CD4-positive, alpha-beta T cell (primary cell): ENCODE results near the gene TUBGCP4. TPM values are rescaled to one million over a fixed set of nuclear protein-coding genes. Genes with fewer than 3 reads are reported as not detected.

ENCODE experiments used
- ATAC-seq: fragments of 200-7000 bp; cut with Tn5 transposase; one replicate; pipeline ENCODE4 v1.10.0; 2022; ENCODE audit warnings: mild to moderate bottlenecking; ENCODE audit not compliant: poor library complexity
- CTCF ChIA-PET: fragments of 350-600 bp; sonication (Branson Sonifier 250); formaldehyde crosslinking; loops from one replicate; lab custom pipeline; 2021; ENCODE audit warnings: antibody characterized with exemption, inconsistent platforms; lab: Charles Lee
- POLR2A ChIA-PET: fragments of 350-600 bp; sonication (Branson Sonifier 250); formaldehyde crosslinking; loops from one replicate; lab custom pipeline; 2021; ENCODE audit warnings: antibody characterized with exemption, inconsistent platforms; lab: Charles Lee
- DNase-seq, 14 experiments: peaks; one replicate each; pipeline ENCODE4 v3.0.0-alpha.2; 2013 to 2020; ENCODE audit warnings: mixed read lengths in 2 of 14
- H3K27ac ChIP-seq, 2 donors: one replicate each; pipeline versions ENCODE4 v1.5.1 to v1.7.0; 2013; ENCODE audit warnings: low read length in 2 of 2, low read depth in 1 of 2, mild to moderate bottlenecking in 1 of 2
- H3K27me3 ChIP-seq, 2 experiments: 1 replicate in 1 of 2; 2 replicates in 1 of 2; pipeline versions ENCODE4 v1.6.1 to v1.7.0; 2013; ENCODE audit warnings: low read length in 2 of 2, control low read depth in 1 of 2, mild to moderate bottlenecking in 1 of 2, moderate library complexity in 1 of 2; ENCODE audit not compliant: insufficient read depth in 2 of 2, control insufficient read depth in 1 of 2
- H3K36me3 ChIP-seq: one replicate; pipeline ENCODE4 v1.6.1; 2013; ENCODE audit warnings: low read length, control low read depth; ENCODE audit not compliant: insufficient read depth
- H3K4me1 ChIP-seq: one replicate; pipeline ENCODE4 v1.6.1; 2013; ENCODE audit warnings: low read length, control low read depth; ENCODE audit not compliant: insufficient read depth
- H3K4me3 ChIP-seq: one replicate; pipeline ENCODE4 v1.5.1; 2013; ENCODE audit warnings: mild to moderate bottlenecking, low read length, moderate library complexity
- H3K9me3 ChIP-seq, 2 experiments: 1 replicate in 1 of 2; 2 replicates in 1 of 2; pipeline versions ENCODE4 v1.6.1 to v1.7.0; 2013; ENCODE audit warnings: low read length in 2 of 2, mild to moderate bottlenecking in 2 of 2, control low read depth in 1 of 2, moderate library complexity in 1 of 2; ENCODE audit not compliant: control insufficient read depth in 1 of 2, insufficient read depth in 1 of 2
- H3K27ac Mint-ChIP-seq: one replicate; pipeline ENCODE4 v1.8.0; 2020; ENCODE audit warnings: mixed read lengths
- H3K27me3 Mint-ChIP-seq: one replicate; pipeline ENCODE4 v1.8.0; 2021; ENCODE audit warnings: mixed read lengths
- H3K36me3 Mint-ChIP-seq: one replicate; pipeline ENCODE4 v1.8.0; 2021; ENCODE audit warnings: low read depth, mixed read lengths
- H3K4me1 Mint-ChIP-seq: one replicate; pipeline ENCODE4 v1.8.0; 2021; ENCODE audit warnings: low read depth, mixed read lengths
- H3K4me3 Mint-ChIP-seq: one replicate; pipeline ENCODE4 v1.8.0; 2020; ENCODE audit warnings: mild to moderate bottlenecking, mixed read lengths
- H3K9me3 Mint-ChIP-seq: one replicate; pipeline ENCODE4 v1.8.0; 2020; ENCODE audit warnings: mixed read lengths
- intact Hi-C, 2 experiments: fragments of 100-400 bp; cut with DNase I in 1 of 2; cut with micrococcal nuclease in 1 of 2; formaldehyde crosslinking; loops; one replicate each; pipeline versions ENCODE4 v1.15.1 to v1.9.0; 2023 to 2025; cut with DNase I, micrococcal nuclease
- total RNA-seq, 174 experiments: library from RNA in 2 of 174; stranded (reverse) in 2 of 174; gene quantifications; one replicate each; pipeline ENCODE4 v1.2.3 and lab custom pipeline; 2021 to 2026
- TF ChIP-seq, protein P1 (sequence below): fragments of 200-600 bp; IDR thresholded peaks from one replicate; pipeline ENCODE4 v1.8.0; 2022; ENCODE audit warnings: antibody characterized with exemption, mild to moderate bottlenecking

The TUBGCP4 gene
- total RNA-seq, 2 experiments from 2014 or later: 4.1 to 5.9 TPM

- POLR2A ChIA-PET: no interaction called here
- no peak overlapping the region for H3K27ac ChIP-seq
- Mint-ChIP-seq H3K4me1 (no peaks in the 10 kb centered on the region), H3K4me3 (no peak overlapping the region), H3K27ac (no peak overlapping the region), H3K27me3 (no peaks in the 10 kb centered on the region), H3K36me3 (peaks cover 88% of the 10 kb centered on the region), H3K9me3 (no peaks in the 10 kb centered on the region)
- H3K4me3 ChIP-seq: no peak overlapping the region
- H3K36me3 ChIP-seq: peaks cover 51% of the 10 kb centered on the region
- CTCF ChIA-PET: no interaction called here
- ATAC-seq (no peak), DNase-seq (no peak)
- H3K9me3 ChIP-seq: no peaks in the 10 kb centered on the region
- H3K4me1 ChIP-seq: no peaks in the 10 kb centered on the region
- TF ChIP-seq, protein P1, sequence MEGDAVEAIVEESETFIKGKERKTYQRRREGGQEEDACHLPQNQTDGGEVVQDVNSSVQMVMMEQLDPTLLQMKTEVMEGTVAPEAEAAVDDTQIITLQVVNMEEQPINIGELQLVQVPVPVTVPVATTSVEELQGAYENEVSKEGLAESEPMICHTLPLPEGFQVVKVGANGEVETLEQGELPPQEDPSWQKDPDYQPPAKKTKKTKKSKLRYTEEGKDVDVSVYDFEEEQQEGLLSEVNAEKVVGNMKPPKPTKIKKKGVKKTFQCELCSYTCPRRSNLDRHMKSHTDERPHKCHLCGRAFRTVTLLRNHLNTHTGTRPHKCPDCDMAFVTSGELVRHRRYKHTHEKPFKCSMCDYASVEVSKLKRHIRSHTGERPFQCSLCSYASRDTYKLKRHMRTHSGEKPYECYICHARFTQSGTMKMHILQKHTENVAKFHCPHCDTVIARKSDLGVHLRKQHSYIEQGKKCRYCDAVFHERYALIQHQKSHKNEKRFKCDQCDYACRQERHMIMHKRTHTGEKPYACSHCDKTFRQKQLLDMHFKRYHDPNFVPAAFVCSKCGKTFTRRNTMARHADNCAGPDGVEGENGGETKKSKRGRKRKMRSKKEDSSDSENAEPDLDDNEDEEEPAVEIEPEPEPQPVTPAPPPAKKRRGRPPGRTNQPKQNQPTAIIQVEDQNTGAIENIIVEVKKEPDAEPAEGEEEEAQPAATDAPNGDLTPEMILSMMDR: no peak
- H3K27me3 ChIP-seq: no peaks in the 10 kb centered on the region
- intact Hi-C loops: no loop called here
Measured at GRCh38 chr15:43433165-43433564, 62.3 kb downstream of the TUBGCP4 start.

DNA sequence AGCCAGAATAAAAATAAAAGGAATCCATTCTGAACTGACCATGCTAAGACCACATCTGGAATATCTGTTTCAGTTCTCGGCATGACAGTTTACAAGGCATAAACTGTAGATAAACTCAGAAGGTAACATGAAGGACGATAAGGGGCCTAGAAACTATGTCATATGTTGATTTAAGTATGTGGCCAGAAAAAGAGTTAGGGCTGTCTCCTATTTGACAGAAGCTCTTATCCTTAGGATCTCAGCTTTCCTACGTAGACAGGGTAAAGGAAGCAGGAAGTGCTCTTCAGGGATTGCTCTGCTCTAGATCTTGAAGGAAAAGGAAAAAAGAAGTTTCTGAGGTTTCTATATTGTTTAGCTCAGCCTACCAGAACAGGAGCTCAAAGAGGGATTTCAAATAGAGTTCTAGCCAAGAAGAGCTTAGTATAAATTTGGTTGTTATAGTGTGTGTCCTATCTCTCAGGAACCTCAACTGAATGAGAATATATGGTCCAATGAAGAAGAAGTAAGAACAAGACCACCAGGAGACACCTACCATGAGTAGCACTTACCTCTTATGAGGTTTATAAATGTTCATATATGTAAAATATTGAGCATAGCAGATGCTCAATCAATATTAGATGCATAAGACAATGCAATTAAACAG is 62.9 kb downstream of the TUBGCP4 start:
- TF ChIP-seq, protein P1: no peak
- CTCF ChIA-PET: no interaction called here
- H3K36me3 Mint-ChIP-seq: peaks cover 91% of the 10 kb centered on the region
- Histone ChIP-seq H3K36me3 (peaks cover 48% of the 10 kb centered on the region), H3K27ac (no peak overlapping the region), H3K4me3 (no peak overlapping the region), H3K27me3 (no peaks in the 10 kb centered on the region), H3K4me1 (no peaks in the 10 kb centered on the region), H3K9me3 (no peaks in the 10 kb centered on the region)
- DNase-seq: no peak
- ATAC-seq: no peak
- H3K4me3 Mint-ChIP-seq: no peak overlapping the region
- no peaks in the 10 kb centered on the region for H3K4me1 Mint-ChIP-seq
- no peaks in the 10 kb centered on the region for H3K27me3 Mint-ChIP-seq
- intact Hi-C loops: no loop called here
- POLR2A ChIA-PET: interaction anchor here (0.5 kb wide), 1 partner anchor 1082 kb away, joined by 3 read pairs; no protein-coding TSS in a partner anchor
- H3K27ac Mint-ChIP-seq: no peak overlapping the region
- no peaks in the 10 kb centered on the region for H3K9me3 Mint-ChIP-seq

DNA sequence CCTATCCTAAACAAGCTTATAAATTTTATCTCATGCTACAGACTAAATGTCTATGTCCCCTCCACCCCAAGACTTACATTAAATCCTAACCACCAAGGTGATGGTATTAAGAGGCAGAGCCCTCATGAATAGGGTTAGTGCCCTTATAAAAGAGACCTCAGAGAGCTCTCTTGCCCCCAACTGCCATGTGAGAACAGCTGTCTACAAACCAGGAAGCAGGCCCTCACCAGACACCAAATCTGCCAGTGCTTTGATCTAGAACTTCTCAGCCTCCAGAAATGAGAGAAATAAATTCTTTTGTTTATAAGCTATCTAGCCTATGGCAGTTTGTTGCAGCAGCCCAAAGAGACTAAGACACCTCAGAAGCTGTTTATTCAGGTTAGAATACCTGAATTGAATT is 63.5 kb downstream of the TUBGCP4 start:
- intact Hi-C loops: no loop called here
- TF ChIP-seq, protein P1: no peak

More for the DNA sequence above, 63.5 kb downstream of the TUBGCP4 start:
- no peaks in the 10 kb centered on the region for H3K9me3 Mint-ChIP-seq
- H3K4me1 Mint-ChIP-seq: no peaks in the 10 kb centered on the region
- H3K4me3 Mint-ChIP-seq: no peak overlapping the region
- Histone ChIP-seq H3K9me3 (no peaks in the 10 kb centered on the region), H3K27me3 (no peaks in the 10 kb centered on the region), H3K36me3 (peaks cover 54% of the 10 kb centered on the region), H3K27ac (no peak overlapping the region), H3K4me3 (no peak overlapping the region), H3K4me1 (no peaks in the 10 kb centered on the region)
- CTCF ChIA-PET: no interaction called here
- DNase-seq: no peak
- H3K27ac Mint-ChIP-seq: no peak overlapping the region
- H3K36me3 Mint-ChIP-seq: peaks cover 91% of the 10 kb centered on the region
- no peaks in the 10 kb centered on the region for H3K27me3 Mint-ChIP-seq
- POLR2A ChIA-PET: interaction anchor here (0.5 to 0.8 kb wide), 2 partner anchors 18 to 1083 kb away, joined by 3 read pairs; no protein-coding TSS in a partner anchor
- ATAC-seq: no peak
